Measurements from ENCODE around the gene CCDC186.
A peak's percentile ranks its signal among the peaks of the same experiment; 100 is the strongest.

CCDC186 gene

DNA sequence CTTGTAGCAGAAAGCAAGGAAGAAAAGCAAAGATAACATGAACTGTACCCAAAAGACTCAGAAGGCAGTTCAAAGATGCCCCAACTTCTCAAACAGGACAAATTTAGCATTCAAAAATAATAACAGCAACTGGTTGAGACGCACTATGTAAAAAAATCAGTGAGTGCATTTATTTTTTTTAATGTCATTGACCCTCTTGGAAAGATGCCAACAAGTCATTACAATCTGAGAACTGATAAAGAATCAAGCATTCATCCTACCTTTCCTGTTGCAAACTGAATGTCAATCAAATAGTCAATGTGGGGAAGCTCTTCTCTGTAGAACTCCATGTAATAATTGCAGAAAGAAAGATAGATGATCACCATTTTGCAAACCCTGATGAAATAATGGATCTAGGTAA lies 1.7 kb upstream of the CCDC186 start:
- H2AFZ ChIP-seq (ENCODE audit: low read length, unreplicated experiment) = no peak overlapping the region
- H3K4me3 ChIP-seq (ENCODE audit: low read depth, low read length) = no peak overlapping the region
- H3K27me3 ChIP-seq (ENCODE audit: insufficient read depth, low read length) = no peaks in the 10 kb centered on the region
- peaks cover 48% of the 10 kb centered on the region for H3K79me2 ChIP-seq (ENCODE audit: control insufficient read depth, insufficient read depth, low read length, unreplicated experiment)
- 0 out of 2 replicates have a peak, but pooled peaks cover 1% of the 10 kb centered on the region for H3K36me3 ChIP-seq (ENCODE audit: insufficient read depth, low read length)
- peaks cover 19% of the 10 kb centered on the region for H3K4me1 ChIP-seq (ENCODE audit: control insufficient read depth, insufficient read depth, low read length, unreplicated experiment)
- no peak overlapping the region for H3K27ac ChIP-seq (ENCODE audit: low read depth, low read length)

DNA sequence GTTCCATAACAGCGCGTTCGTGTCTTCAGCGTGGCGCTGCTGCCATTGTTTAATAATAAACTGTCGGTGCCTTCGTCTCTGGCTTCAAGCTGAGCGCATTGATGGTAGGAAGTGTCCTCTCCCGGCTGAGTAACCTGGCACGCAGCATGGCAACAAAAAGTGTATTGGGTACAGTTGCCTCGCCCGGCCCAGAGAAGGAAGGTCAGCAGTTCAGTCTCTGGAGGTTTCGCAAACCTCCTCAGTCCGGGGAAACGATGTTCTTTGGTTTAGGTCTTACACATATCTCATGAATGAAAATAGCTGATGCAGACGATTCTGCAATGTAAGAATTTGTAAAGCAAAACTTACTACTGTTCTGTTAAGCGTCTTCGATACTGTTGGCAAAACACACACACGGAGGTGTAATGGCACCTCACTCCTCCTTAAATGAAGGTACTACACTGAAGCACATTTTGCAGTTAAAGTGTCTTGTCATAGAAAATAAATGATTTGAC lies 739 bp upstream of the CCDC186 start:
- peak overlapping the region; percentile 91 for H2AFZ ChIP-seq (ENCODE audit: low read length, unreplicated experiment)
- H3K4me1 ChIP-seq (ENCODE audit: control insufficient read depth, insufficient read depth, low read length, unreplicated experiment) = peaks cover 19% of the 10 kb centered on the region
- peak overlapping the region; percentile 98 for H3K4me3 ChIP-seq (ENCODE audit: low read depth, low read length)
- peaks cover 47% of the 10 kb centered on the region for H3K79me2 ChIP-seq (ENCODE audit: control insufficient read depth, insufficient read depth, low read length, unreplicated experiment)
- H3K27ac ChIP-seq (ENCODE audit: low read depth, low read length) = peak overlapping the region; percentile 52; the same call in 1 of the 2 replicates
- H3K36me3 ChIP-seq (ENCODE audit: insufficient read depth, low read length) = 0 out of 2 replicates have a peak, but pooled peaks cover 6% of the 10 kb centered on the region
- no peaks in the 10 kb centered on the region for H3K27me3 ChIP-seq (ENCODE audit: insufficient read depth, low read length)

DNA sequence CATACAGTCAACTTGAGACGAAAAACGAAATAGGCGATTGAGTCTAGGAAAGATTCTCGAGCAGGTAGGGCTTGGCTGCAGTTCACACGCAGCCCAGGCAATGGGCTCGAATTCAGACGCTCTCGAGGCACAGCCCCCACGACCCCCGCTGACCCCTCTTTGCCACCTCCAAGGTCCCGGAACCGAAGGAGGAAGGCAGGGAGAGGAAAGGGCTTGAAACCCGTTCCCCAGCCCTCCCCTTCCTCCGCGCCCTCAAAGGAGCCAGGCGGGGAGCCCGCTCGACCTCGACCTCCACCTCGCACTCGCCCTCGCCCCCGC lies 441 bp downstream of the CCDC186 start:
- H2AFZ ChIP-seq (ENCODE audit: low read length, unreplicated experiment) = peak overlapping the region; percentile 91
- H3K4me1 ChIP-seq (ENCODE audit: control insufficient read depth, insufficient read depth, low read length, unreplicated experiment) = peaks cover 16% of the 10 kb centered on the region
- peaks cover 10% of the 10 kb centered on the region for H3K36me3 ChIP-seq (ENCODE audit: insufficient read depth, low read length)
- peak overlapping the region; percentile 98 for H3K4me3 ChIP-seq (ENCODE audit: low read depth, low read length)
- peaks cover 50% of the 10 kb centered on the region for H3K79me2 ChIP-seq (ENCODE audit: control insufficient read depth, insufficient read depth, low read length, unreplicated experiment)
- no peaks in the 10 kb centered on the region for H3K27me3 ChIP-seq (ENCODE audit: insufficient read depth, low read length)
- peak overlapping the region; percentile 66 for H3K27ac ChIP-seq (ENCODE audit: low read depth, low read length)

DNA sequence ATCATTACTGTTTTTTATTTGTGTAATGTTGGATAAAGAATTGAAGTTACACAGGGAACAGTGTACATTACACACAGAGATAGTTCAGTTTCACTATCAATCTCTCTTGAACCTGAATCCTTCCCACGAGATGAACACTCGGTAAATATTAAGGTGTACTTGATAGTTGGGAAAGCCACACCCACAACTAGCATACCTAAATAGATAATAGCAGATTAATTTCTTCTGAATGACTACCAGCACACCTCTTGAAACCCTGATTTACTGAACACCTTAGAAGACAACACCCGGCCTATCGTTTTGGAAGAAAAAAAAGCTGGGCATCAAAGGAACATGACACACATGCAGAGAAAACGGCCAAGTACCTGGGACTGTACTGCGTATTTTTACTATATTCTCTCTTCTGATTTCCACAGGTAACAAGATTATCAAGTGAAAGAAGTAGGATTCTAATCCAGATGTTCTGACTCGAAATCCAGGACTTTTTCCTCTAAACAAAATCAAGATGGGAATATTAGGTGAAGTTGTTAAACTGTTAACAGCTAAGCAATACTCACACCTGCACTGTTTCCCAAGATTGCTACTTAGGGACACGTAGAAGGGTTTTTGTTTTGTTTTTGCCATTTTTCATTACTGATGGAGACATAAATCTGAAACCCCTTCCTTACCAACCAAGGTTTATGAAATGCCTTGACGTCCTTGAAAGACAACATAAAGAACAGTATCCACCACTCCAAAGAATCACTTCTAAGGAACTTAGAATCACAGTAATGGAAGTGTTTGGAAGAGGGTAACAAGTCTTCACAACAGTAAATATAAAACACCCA lies 1.0 kb downstream of the CCDC186 start:
- H3K36me3 ChIP-seq (ENCODE audit: insufficient read depth, low read length) = peaks cover 15% of the 10 kb centered on the region
- peak overlapping the region; percentile 66; the same call in 1 of the 2 replicates for H3K27ac ChIP-seq (ENCODE audit: low read depth, low read length)
- H2AFZ ChIP-seq (ENCODE audit: low read length, unreplicated experiment) = peak overlapping the region; percentile 91
- H3K79me2 ChIP-seq (ENCODE audit: control insufficient read depth, insufficient read depth, low read length, unreplicated experiment) = peaks cover 54% of the 10 kb centered on the region
- H3K4me3 ChIP-seq (ENCODE audit: low read depth, low read length) = peak overlapping the region; percentile 98
- H3K4me1 ChIP-seq (ENCODE audit: control insufficient read depth, insufficient read depth, low read length, unreplicated experiment) = peaks cover 16% of the 10 kb centered on the region
- no peaks in the 10 kb centered on the region for H3K27me3 ChIP-seq (ENCODE audit: insufficient read depth, low read length)

DNA sequence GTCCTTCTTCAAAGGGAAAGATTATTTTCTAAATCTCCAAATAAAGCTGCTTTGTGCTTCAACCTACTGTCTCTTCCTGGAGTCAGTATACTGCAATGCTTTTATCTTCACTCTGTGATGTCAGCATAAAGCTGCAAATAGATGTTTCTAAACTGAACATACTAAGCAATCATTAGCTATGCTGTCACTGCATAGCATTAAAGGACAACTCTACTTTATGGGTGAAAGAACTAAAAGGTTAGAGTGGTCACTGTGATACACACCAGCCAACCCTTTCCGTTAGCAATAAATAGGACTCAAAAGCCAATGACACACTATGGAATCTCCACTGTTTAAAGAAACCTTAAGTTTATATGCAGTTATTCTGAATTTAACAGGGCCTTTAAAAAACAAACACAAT lies 1.8 kb downstream of the CCDC186 start:
- Histone ChIP-seq H2AFZ (ENCODE audit: low read length, unreplicated experiment) (no peak overlapping the region), H3K27me3 (ENCODE audit: insufficient read depth, low read length) (no peaks in the 10 kb centered on the region), H3K27ac (ENCODE audit: low read depth, low read length) (no peak overlapping the region), H3K79me2 (ENCODE audit: control insufficient read depth, insufficient read depth, low read length, unreplicated experiment) (peaks cover 54% of the 10 kb centered on the region), H3K4me3 (ENCODE audit: low read depth, low read length) (peak overlapping the region; percentile 98), H3K4me1 (ENCODE audit: control insufficient read depth, insufficient read depth, low read length, unreplicated experiment) (peaks cover 16% of the 10 kb centered on the region), H3K36me3 (ENCODE audit: insufficient read depth, low read length) (peaks cover 15% of the 10 kb centered on the region)

DNA sequence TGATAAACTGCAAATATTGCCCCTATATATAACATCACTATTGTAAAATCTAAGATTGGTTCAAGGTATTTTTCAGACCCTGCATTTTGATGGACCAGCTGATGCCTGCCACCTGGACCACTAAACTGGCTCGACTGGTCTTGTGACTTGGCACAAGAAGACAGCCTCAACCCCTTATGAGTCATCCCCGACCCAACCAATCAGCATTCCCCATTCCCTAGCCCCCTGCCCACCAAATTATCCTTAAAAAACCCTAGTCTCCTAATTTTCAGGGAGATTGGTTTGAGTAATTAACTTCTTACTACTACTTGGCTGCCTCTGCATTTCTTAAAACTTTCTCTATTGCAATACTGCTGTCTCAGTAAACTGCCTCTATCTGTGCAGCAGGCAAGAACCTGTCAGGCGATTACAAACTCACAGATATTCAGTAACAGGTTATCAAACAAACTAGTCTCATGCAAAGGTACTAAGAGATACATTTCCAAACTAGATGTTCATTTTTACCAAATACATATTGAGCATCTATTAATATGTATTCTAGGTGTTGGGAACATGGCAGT lies 5.5 kb downstream of the CCDC186 start:
- Histone ChIP-seq H2AFZ (ENCODE audit: low read length, unreplicated experiment) (no peak overlapping the region), H3K4me3 (ENCODE audit: low read depth, low read length) (no peak overlapping the region), H3K36me3 (ENCODE audit: insufficient read depth, low read length) (peaks cover 15% of the 10 kb centered on the region), H3K4me1 (ENCODE audit: control insufficient read depth, insufficient read depth, low read length, unreplicated experiment) (peaks cover 11% of the 10 kb centered on the region), H3K79me2 (ENCODE audit: control insufficient read depth, insufficient read depth, low read length, unreplicated experiment) (peaks cover 66% of the 10 kb centered on the region), H3K27ac (ENCODE audit: low read depth, low read length) (no peak overlapping the region), H3K27me3 (ENCODE audit: insufficient read depth, low read length) (no peaks in the 10 kb centered on the region)

DNA sequence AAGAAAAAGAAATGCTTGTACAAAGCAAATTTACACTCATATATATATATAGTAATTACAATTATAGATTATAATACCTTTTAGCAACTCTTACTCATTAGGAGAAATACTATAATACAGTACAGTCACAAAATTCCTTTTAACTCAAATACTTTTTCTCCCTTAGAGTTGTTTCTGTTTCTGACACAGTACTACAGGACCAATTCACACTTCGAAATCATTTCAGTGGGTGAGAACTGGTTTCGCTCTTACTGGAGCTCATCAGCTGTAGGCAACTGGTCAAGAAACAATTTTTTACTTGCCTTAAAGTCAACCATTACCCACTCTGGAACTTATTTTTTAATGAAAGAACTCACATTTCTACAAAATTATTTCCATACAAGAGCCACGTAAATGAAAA lies 6.0 kb downstream of the CCDC186 start:
- Histone ChIP-seq H2AFZ (ENCODE audit: low read length, unreplicated experiment) (no peak overlapping the region), H3K36me3 (ENCODE audit: insufficient read depth, low read length) (peaks cover 15% of the 10 kb centered on the region), H3K4me3 (ENCODE audit: low read depth, low read length) (no peak overlapping the region), H3K27me3 (ENCODE audit: insufficient read depth, low read length) (no peaks in the 10 kb centered on the region), H3K27ac (ENCODE audit: low read depth, low read length) (no peak overlapping the region), H3K4me1 (ENCODE audit: control insufficient read depth, insufficient read depth, low read length, unreplicated experiment) (peaks cover 11% of the 10 kb centered on the region), H3K79me2 (ENCODE audit: control insufficient read depth, insufficient read depth, low read length, unreplicated experiment) (peaks cover 65% of the 10 kb centered on the region)

DNA sequence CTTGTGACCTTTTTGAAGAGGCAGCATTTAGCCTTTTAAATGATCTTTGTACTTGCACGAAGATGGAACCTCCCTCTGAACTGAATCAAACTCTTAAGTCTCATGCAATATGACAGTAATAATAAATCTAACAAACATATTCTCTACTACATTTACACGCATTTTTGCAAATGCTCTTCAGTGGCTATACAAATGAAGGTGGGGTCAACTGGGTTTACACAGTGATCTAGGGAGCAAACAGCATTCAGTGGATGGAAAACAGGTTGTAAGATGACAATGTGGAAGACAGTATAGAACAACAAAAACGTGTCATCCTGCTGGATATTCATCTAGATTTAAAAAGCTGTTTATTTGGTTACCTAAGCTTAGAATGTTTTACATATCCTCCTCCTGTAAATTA lies 7.5 kb downstream of the CCDC186 start:
- H3K4me1 ChIP-seq (ENCODE audit: control insufficient read depth, insufficient read depth, low read length, unreplicated experiment) = no peaks in the 10 kb centered on the region
- no peak overlapping the region for H3K4me3 ChIP-seq (ENCODE audit: low read depth, low read length)
- peaks cover 50% of the 10 kb centered on the region for H3K79me2 ChIP-seq (ENCODE audit: control insufficient read depth, insufficient read depth, low read length, unreplicated experiment)
- no peak overlapping the region for H3K27ac ChIP-seq (ENCODE audit: low read depth, low read length)
- H2AFZ ChIP-seq (ENCODE audit: low read length, unreplicated experiment) = no peak overlapping the region
- peaks cover 18% of the 10 kb centered on the region for H3K36me3 ChIP-seq (ENCODE audit: insufficient read depth, low read length)
- H3K27me3 ChIP-seq (ENCODE audit: insufficient read depth, low read length) = no peaks in the 10 kb centered on the region

DNA sequence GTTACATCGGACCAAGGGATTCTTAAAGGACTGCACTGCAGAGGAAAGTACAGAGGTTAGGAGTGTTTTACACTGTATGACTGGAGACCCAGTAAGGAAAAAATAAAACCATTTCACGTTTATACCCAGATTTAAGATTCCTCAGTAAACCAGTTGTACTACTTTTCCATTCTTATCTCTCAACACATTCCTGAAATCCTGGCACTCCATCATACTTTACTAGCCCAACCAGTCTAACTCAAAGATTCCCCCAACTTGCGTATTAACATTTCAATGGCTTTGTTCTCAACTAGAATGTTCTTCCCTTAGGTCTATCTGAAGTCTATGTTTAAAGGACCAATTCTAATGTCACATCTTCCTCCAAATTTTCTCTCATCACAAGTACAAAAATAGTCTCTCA lies 8.0 kb downstream of the CCDC186 start:
- Histone ChIP-seq H3K4me1 (ENCODE audit: control insufficient read depth, insufficient read depth, low read length, unreplicated experiment) (no peaks in the 10 kb centered on the region), H3K79me2 (ENCODE audit: control insufficient read depth, insufficient read depth, low read length, unreplicated experiment) (peaks cover 47% of the 10 kb centered on the region), H2AFZ (ENCODE audit: low read length, unreplicated experiment) (no peak overlapping the region), H3K4me3 (ENCODE audit: low read depth, low read length) (no peak overlapping the region), H3K27ac (ENCODE audit: low read depth, low read length) (no peak overlapping the region), H3K36me3 (ENCODE audit: insufficient read depth, low read length) (peaks cover 18% of the 10 kb centered on the region), H3K27me3 (ENCODE audit: insufficient read depth, low read length) (no peaks in the 10 kb centered on the region)

DNA sequence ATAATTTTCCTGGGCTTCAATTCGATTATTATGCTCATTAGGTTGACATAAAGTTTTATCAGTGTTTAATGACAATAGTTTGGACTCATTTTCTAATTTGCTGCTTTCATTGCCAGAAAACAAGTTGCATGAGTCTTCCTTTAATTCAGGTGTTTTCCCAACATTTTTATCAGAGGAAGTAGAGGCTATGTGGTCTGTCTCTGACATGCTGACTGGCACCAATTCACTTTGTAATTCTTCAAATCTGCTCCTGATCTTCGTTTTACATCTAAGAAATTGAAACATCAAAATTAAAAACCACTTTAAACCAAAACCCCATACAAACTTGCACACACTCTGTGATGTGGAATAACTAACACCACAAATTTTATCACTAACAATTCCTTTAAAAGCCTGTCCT lies 10.9 kb downstream of the CCDC186 start:
- Histone ChIP-seq H3K79me2 (ENCODE audit: control insufficient read depth, insufficient read depth, low read length, unreplicated experiment) (peaks cover 21% of the 10 kb centered on the region), H3K27me3 (ENCODE audit: insufficient read depth, low read length) (no peaks in the 10 kb centered on the region), H3K36me3 (ENCODE audit: insufficient read depth, low read length) (peaks cover 4% of the 10 kb centered on the region; the same call in 1 of the 2 replicates), H3K27ac (ENCODE audit: low read depth, low read length) (no peak overlapping the region), H3K4me1 (ENCODE audit: control insufficient read depth, insufficient read depth, low read length, unreplicated experiment) (no peaks in the 10 kb centered on the region), H2AFZ (ENCODE audit: low read length, unreplicated experiment) (no peak overlapping the region), H3K4me3 (ENCODE audit: low read depth, low read length) (no peak overlapping the region)

DNA sequence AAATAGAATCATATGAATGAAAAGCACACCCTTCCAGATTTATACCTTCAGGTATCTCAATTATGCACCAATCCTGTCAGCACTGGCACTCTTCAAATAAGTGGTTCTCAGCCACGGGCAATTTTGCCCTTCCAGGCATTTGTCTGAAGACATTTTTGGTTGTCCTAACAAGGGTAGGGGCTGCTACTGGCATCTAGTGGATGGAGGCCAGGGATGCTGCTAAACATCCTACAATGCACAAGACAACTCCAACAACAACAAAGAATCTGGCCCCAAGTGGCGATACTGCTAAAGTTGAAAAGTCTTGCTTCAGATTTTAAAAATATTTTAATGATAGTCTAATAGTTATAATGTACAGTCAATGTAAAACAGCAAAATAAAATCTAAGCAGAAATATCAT lies 16.1 kb downstream of the CCDC186 start:
- Histone ChIP-seq H3K4me1 (ENCODE audit: control insufficient read depth, insufficient read depth, low read length, unreplicated experiment) (no peaks in the 10 kb centered on the region), H3K36me3 (ENCODE audit: insufficient read depth, low read length) (peaks cover 11% of the 10 kb centered on the region; the same call in 1 of the 2 replicates), H3K27me3 (ENCODE audit: insufficient read depth, low read length) (no peaks in the 10 kb centered on the region), H3K4me3 (ENCODE audit: low read depth, low read length) (no peak overlapping the region), H2AFZ (ENCODE audit: low read length, unreplicated experiment) (no peak overlapping the region), H3K79me2 (ENCODE audit: control insufficient read depth, insufficient read depth, low read length, unreplicated experiment) (no peaks in the 10 kb centered on the region), H3K27ac (ENCODE audit: low read depth, low read length) (no peak overlapping the region)

All from ACC112 (cell line).